GM23338 (cell line): ENCODE data around the gene MTMR1. TPM values are rescaled to one million over a fixed set of nuclear protein-coding genes. Genes with fewer than 3 reads are reported as not detected.

Source experiments
- ATAC-seq: fragments of 200-7000 bp; cut with Tn5 transposase; 3 replicates; pipeline ENCODE4 v1.9.1; 2020
- DNase-seq: peaks from one replicate; pipeline ENCODE4 v3.0.0-alpha.2; 2015; ENCODE audit warnings: low spot score
- H2AFZ ChIP-seq: fragments of 200-600 bp; sonication (generic); 2 replicates; pipeline ENCODE4 v1.8.0; 2016; ENCODE audit warnings: antibody characterized with exemption, mild to moderate bottlenecking, moderate library complexity
- H3F3A ChIP-seq: fragments of 200-600 bp; sonication (generic); replicated peaks from 2 replicates; pipeline ENCODE4 v1.8.0; 2017; ENCODE audit warnings: antibody characterized with exemption, mixed run types, low read depth
- H3K27ac ChIP-seq: fragments of 200-600 bp; sonication (generic); 2 replicates; pipeline ENCODE4 v1.6.1; 2016; ENCODE audit warnings: low read depth
- H3K27me3 ChIP-seq: fragments of 200-600 bp; sonication (generic); 2 replicates; pipeline ENCODE4 v1.8.0; 2016; ENCODE audit warnings: mild to moderate bottlenecking, mixed run types, moderate library complexity; ENCODE audit not compliant: insufficient read depth
- H3K36me3 ChIP-seq: fragments of 200-600 bp; sonication (generic); 2 replicates; pipeline ENCODE4 v1.8.0; 2016; ENCODE audit warnings: mild to moderate bottlenecking; ENCODE audit not compliant: insufficient read depth
- H3K4me1 ChIP-seq: fragments of 200-600 bp; sonication (generic); 2 replicates; pipeline ENCODE4 v1.8.0; 2016; ENCODE audit warnings: mild to moderate bottlenecking, moderate library complexity; ENCODE audit not compliant: insufficient read depth
- H3K4me2 ChIP-seq: fragments of 200-600 bp; sonication (generic); 2 replicates; pipeline ENCODE4 v1.7.1; 2017; ENCODE audit warnings: mixed run types
- H3K4me3 ChIP-seq: fragments of 200-600 bp; sonication (generic); 2 replicates; pipeline ENCODE4 v1.6.1; 2016; ENCODE audit warnings: mixed run types
- H3K79me2 ChIP-seq: fragments of 200-600 bp; sonication (generic); replicated peaks from 2 replicates; pipeline ENCODE4 v1.8.0; 2017; ENCODE audit warnings: mild to moderate bottlenecking; ENCODE audit not compliant: insufficient read depth
- H3K9me2 ChIP-seq: fragments of 200-600 bp; sonication (generic); 2 replicates; pipeline ENCODE4 v1.8.0; 2017; ENCODE audit not compliant: insufficient read depth
- H4K20me1 ChIP-seq: fragments of 200-600 bp; sonication (generic); replicated peaks from 2 replicates; pipeline ENCODE4 v1.8.0; 2017; ENCODE audit warnings: mild to moderate bottlenecking; ENCODE audit not compliant: insufficient read depth
- H3K27ac Mint-ChIP-seq: 2 replicates; pipeline ENCODE4 v1.8.0; 2020; ENCODE audit warnings: inconsistent platforms, mild to moderate bottlenecking, moderate library complexity, mixed read lengths
- H3K27me3 Mint-ChIP-seq: 3 replicates; pipeline ENCODE4 v1.8.0; 2022; ENCODE audit warnings: low read depth, mild to moderate bottlenecking, moderate library complexity, mixed read lengths, inconsistent platforms; ENCODE audit not compliant: insufficient read depth, poor library complexity
- H3K36me3 Mint-ChIP-seq: 3 replicates; pipeline ENCODE4 v1.8.0; 2021; ENCODE audit warnings: low read depth, mild to moderate bottlenecking, inconsistent platforms, moderate library complexity, mixed read lengths
- H3K4me1 Mint-ChIP-seq: 3 replicates; pipeline ENCODE4 v1.8.0; 2020; ENCODE audit warnings: mild to moderate bottlenecking, inconsistent platforms, mixed read lengths
- H3K4me3 Mint-ChIP-seq: 3 replicates; pipeline ENCODE4 v1.8.0; 2021; ENCODE audit warnings: moderate library complexity, mild to moderate bottlenecking, inconsistent platforms, mixed read lengths
- H3K9me3 Mint-ChIP-seq: 3 replicates; pipeline ENCODE4 v1.8.0; 2020; ENCODE audit warnings: moderate library complexity, mild to moderate bottlenecking, inconsistent platforms, mixed read lengths
- EZH2 ChIP-seq: fragments of 200-600 bp; sonication (generic); IDR thresholded peaks from one replicate; pipeline ENCODE4 v1.8.0; 2017; ENCODE audit warnings: antibody characterized with exemption, mild to moderate bottlenecking, low read depth; ENCODE audit not compliant: unreplicated experiment
- JUNB ChIP-seq: IDR thresholded peaks from one replicate; pipeline ENCODE4 v1.6.1; 2016; ENCODE audit warnings: antibody characterized with exemption; ENCODE audit not compliant: unreplicated experiment
- NANOG ChIP-seq: IDR thresholded peaks from 2 replicates; pipeline ENCODE4 v1.6.1; 2016; ENCODE audit warnings: antibody characterized with exemption, borderline replicate concordance
- STAT1 ChIP-seq: IDR thresholded peaks from one replicate; pipeline ENCODE4 v1.6.1; 2016; ENCODE audit warnings: antibody characterized with exemption; ENCODE audit not compliant: unreplicated experiment
- ZNF114 ChIP-seq: fragments of 250-450 bp; sonication (Bioruptor Pico); IDR thresholded peaks from 2 replicates; pipeline ENCODE4 v1.5.0; 2020; ENCODE audit warnings: mild to moderate bottlenecking, moderate library complexity
- polyA plus RNA-seq: library from polyadenylated mRNA; unstranded; fragments of >200 nt; fragmentation: Nextera tagmentation; extraction: Ambion mirVana; gene quantifications from 2 replicates; pipeline ENCODE4 v1.2.1, GENCODE V29; 2016
- total RNA-seq: library from RNA; depleted of rRNA; stranded (reverse); fragments of >200 nt; shearing (Covaris generic); gene quantifications from 2 replicates; pipeline ENCODE4 v1.2.3, GENCODE V29; 2014
- TF ChIP-seq, protein P1 (sequence below), 2 experiments: fragments of 200-600 bp in 1 of 2; sonication (generic) in 1 of 2; conservative IDR thresholded peaks; 2 replicates each; pipeline versions ENCODE4 v1.5.1 to v1.6.1; 2016 to 2017; ENCODE audit warnings: antibody characterized with exemption in 2 of 2, low read depth in 2 of 2, mild to moderate bottlenecking in 2 of 2, moderate library complexity in 1 of 2
- TF ChIP-seq, protein P2 (sequence below): fragments of 250-450 bp; sonication (Bioruptor Pico); IDR thresholded peaks from 2 replicates; pipeline ENCODE4 v1.5.0; 2020; ENCODE audit warnings: mild to moderate bottlenecking, moderate library complexity
- TF ChIP-seq, protein P3 (sequence below): IDR thresholded peaks from 2 replicates; pipeline ENCODE4 v1.6.1; 2016; ENCODE audit warnings: antibody characterized with exemption

Gene MTMR1
- total and polyA plus RNA-seq, 2 experiments from 2014 or later, result 4.5 to 19.1 TPM

DNA sequence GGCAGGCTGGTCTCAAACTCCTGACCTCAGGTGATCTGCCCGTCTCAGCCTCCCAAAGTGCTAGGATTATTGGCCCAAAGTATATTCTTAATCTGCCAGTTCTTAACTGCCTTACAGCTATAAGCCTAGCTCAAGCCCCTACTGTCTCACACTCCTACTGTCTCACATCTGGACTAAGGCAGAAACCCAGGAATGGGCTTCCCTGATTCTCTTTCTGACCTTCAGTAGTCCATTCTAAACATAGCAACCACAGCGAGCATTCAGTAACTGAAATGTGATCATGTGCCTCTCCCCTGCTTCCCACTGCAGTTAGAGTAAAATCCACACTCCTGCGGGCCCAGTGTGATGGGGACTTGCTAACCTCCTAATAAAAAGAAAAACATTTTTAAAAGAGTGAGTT lies 58.9 kb downstream of the MTMR1 start (continued):
- TF ChIP-seq, protein P1, sequence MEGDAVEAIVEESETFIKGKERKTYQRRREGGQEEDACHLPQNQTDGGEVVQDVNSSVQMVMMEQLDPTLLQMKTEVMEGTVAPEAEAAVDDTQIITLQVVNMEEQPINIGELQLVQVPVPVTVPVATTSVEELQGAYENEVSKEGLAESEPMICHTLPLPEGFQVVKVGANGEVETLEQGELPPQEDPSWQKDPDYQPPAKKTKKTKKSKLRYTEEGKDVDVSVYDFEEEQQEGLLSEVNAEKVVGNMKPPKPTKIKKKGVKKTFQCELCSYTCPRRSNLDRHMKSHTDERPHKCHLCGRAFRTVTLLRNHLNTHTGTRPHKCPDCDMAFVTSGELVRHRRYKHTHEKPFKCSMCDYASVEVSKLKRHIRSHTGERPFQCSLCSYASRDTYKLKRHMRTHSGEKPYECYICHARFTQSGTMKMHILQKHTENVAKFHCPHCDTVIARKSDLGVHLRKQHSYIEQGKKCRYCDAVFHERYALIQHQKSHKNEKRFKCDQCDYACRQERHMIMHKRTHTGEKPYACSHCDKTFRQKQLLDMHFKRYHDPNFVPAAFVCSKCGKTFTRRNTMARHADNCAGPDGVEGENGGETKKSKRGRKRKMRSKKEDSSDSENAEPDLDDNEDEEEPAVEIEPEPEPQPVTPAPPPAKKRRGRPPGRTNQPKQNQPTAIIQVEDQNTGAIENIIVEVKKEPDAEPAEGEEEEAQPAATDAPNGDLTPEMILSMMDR (conservative IDR thresholded peaks at IDR 0.05; ENCODE audit: low read depth in 2 of 2), result no peak
- TF ChIP-seq STAT1, result no peak
- TF ChIP-seq, protein P2, sequence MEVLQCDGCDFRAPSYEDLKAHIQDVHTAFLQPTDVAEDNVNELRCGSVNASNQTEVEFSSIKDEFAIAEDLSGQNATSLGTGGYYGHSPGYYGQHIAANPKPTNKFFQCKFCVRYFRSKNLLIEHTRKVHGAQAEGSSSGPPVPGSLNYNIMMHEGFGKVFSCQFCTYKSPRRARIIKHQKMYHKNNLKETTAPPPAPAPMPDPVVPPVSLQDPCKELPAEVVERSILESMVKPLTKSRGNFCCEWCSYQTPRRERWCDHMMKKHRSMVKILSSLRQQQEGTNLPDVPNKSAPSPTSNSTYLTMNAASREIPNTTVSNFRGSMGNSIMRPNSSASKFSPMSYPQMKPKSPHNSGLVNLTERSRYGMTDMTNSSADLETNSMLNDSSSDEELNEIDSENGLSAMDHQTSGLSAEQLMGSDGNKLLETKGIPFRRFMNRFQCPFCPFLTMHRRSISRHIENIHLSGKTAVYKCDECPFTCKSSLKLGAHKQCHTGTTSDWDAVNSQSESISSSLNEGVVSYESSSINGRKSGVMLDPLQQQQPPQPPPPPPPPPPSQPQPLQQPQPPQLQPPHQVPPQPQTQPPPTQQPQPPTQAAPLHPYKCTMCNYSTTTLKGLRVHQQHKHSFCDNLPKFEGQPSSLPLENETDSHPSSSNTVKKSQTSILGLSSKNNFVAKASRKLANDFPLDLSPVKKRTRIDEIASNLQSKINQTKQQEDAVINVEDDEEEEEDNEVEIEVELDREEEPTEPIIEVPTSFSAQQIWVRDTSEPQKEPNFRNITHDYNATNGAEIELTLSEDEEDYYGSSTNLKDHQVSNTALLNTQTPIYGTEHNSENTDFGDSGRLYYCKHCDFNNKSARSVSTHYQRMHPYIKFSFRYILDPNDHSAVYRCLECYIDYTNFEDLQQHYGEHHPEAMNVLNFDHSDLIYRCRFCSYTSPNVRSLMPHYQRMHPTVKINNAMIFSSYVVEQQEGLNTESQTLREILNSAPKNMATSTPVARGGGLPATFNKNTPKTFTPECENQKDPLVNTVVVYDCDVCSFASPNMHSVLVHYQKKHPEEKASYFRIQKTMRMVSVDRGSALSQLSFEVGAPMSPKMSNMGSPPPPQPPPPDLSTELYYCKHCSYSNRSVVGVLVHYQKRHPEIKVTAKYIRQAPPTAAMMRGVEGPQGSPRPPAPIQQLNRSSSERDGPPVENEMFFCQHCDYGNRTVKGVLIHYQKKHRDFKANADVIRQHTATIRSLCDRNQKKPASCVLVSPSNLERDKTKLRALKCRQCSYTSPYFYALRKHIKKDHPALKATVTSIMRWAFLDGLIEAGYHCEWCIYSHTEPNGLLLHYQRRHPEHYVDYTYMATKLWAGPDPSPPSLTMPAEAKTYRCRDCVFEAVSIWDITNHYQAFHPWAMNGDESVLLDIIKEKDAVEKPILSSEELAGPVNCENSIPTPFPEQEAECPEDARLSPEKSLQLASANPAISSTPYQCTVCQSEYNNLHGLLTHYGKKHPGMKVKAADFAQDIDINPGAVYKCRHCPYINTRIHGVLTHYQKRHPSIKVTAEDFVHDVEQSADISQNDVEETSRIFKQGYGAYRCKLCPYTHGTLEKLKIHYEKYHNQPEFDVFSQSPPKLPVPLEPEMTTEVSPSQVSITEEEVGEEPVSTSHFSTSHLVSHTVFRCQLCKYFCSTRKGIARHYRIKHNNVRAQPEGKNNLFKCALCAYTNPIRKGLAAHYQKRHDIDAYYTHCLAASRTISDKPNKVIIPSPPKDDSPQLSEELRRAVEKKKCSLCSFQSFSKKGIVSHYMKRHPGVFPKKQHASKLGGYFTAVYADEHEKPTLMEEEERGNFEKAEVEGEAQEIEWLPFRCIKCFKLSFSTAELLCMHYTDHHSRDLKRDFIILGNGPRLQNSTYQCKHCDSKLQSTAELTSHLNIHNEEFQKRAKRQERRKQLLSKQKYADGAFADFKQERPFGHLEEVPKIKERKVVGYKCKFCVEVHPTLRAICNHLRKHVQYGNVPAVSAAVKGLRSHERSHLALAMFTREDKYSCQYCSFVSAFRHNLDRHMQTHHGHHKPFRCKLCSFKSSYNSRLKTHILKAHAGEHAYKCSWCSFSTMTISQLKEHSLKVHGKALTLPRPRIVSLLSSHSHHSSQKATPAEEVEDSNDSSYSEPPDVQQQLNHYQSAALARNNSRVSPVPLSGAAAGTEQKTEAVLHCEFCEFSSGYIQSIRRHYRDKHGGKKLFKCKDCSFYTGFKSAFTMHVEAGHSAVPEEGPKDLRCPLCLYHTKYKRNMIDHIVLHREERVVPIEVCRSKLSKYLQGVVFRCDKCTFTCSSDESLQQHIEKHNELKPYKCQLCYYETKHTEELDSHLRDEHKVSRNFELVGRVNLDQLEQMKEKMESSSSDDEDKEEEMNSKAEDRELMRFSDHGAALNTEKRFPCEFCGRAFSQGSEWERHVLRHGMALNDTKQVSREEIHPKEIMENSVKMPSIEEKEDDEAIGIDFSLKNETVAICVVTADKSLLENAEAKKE (CRISPR knock-in tag), result no peak

DNA sequence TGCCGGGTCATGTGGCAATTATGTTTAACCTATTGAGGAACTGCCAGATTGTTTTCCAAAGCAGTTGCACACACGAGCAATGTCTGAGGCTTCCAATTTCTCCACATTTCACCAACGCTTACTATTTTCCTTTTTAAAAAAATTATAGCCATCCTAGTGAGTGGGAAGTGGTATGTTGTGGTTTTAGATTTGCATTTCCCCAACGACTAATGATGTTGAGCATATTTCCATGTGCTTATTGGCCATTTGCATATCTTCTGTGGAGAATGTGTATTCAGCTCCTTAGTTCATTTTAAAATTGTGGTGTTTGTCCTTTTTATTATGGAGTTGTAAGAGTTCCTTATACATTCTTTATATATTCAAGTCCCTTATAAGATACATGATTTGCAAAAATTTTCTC lies 60.2 kb downstream of the MTMR1 start:
- ATAC-seq (no peak), DNase-seq (no peak)
- H3K9me2 ChIP-seq, result no peaks in the 10 kb centered on the region
- no peaks in the 10 kb centered on the region for H3K4me1 Mint-ChIP-seq
- 0 out of 2 replicates have a peak, but pooled peaks cover 3% of the 10 kb centered on the region for H3K36me3 ChIP-seq
- no peaks in the 10 kb centered on the region for H4K20me1 ChIP-seq
- no peak overlapping the region for H2AFZ ChIP-seq
- H3F3A ChIP-seq, result no peaks in the 10 kb centered on the region
- no peaks in the 10 kb centered on the region for H3K79me2 ChIP-seq
- no peak overlapping the region for H3K4me2 ChIP-seq
- H3K4me3 ChIP-seq, result no peak overlapping the region
- H3K27ac Mint-ChIP-seq, result no peak overlapping the region
- no peaks in the 10 kb centered on the region for H3K4me1 ChIP-seq
- no peak overlapping the region for H3K27ac ChIP-seq
- no peaks in the 10 kb centered on the region for H3K27me3 ChIP-seq
- H3K9me3 Mint-ChIP-seq, result no peaks in the 10 kb centered on the region
- H3K27me3 Mint-ChIP-seq, result no peaks in the 10 kb centered on the region
- H3K4me3 Mint-ChIP-seq, result no peak overlapping the region
- H3K36me3 Mint-ChIP-seq, result peaks cover 12% of the 10 kb centered on the region; the same call in 2 of the 3 replicates
- TF ChIP-seq JUNB (no peak), NANOG (no peak), ZNF114 (CRISPR knock-in tag) (no peak), EZH2 (no peak)
- TF ChIP-seq, protein P3, sequence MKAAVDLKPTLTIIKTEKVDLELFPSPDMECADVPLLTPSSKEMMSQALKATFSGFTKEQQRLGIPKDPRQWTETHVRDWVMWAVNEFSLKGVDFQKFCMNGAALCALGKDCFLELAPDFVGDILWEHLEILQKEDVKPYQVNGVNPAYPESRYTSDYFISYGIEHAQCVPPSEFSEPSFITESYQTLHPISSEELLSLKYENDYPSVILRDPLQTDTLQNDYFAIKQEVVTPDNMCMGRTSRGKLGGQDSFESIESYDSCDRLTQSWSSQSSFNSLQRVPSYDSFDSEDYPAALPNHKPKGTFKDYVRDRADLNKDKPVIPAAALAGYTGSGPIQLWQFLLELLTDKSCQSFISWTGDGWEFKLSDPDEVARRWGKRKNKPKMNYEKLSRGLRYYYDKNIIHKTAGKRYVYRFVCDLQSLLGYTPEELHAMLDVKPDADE, result no peak
- TF ChIP-seq, protein P1 (conservative IDR thresholded peaks at IDR 0.05; ENCODE audit: low read depth in 2 of 2), result no peak
